Heart left ventricle (tissue), 13 donors: Measurements from ENCODE around the gene EIF4E3.

Experiments
- CTCF ChIP-seq, 12 donors: fragments of 200-600 bp; sonication (generic) in 4 of 12; IDR thresholded peaks; one replicate each; pipeline versions ENCODE4 v1.5.0 to v1.8.0; 2018 to 2022; ENCODE audit warnings: antibody characterized with exemption in 12 of 12, mild to moderate bottlenecking in 5 of 12
- POLR2A ChIP-seq, 2 donors: fragments of 450-650 bp; IDR thresholded peaks; one replicate each; pipeline ENCODE4 v1.6.1; 2017; ENCODE audit warnings: antibody characterized with exemption in 2 of 2, mild to moderate bottlenecking in 2 of 2, moderate library complexity in 2 of 2
- donor health status: ischemic (EF 13 %, LVEDD 7.1; RV severe dilation, severe dysfunction).
- donor health status: DM: no; HTN: yes; CAD: no.
- donor health status: DM: no; HTN: no; CAD: no.
- donor health status: ischemic (EF 25% LVEDD 6.9; RV normal size, moderate dysfunction).
- donor health status: ischemic (EF 25% LVEDD 5.7; RV mildly dilated, moderate dysfunction).
- donor health status: ischemic (EF 35%, LVEDD 5.7; RV mildly dilated, moderate dysfunction).
- donor health status: nonischemic (EF 11% LVEDD 7.7; RV severe dilation, severe dysfunction).
- donor health status: DM: yes; HTN: yes; CAD: no.
- donor health status: PGD.
- donor health status: ischemic (EF 29% LVEDD 5.4; RV normal size, mild dysfunction).
- donor health status: nonischemic (EF 23%, LVEDD 6.1; RV moderate dilation, normal function).

GRCh38 chr3:71650372-71650771 lies 74.8 kb downstream of the EIF4E3 start:
- TF ChIP-seq CTCF (IDR thresholded peaks at IDR 0.05), result no peak
- no peak for TF ChIP-seq POLR2A (IDR thresholded peaks at IDR 0.05)
